Measurements from ENCODE around the gene AGAP2. TPM values are rescaled to one million over a fixed set of nuclear protein-coding genes. Genes with fewer than 3 reads are reported as not detected.

Gene AGAP2
- total and polyA plus RNA-seq, 2 of the 13 experiments (the other 11 are each of a cell fraction or from before 2014, with no cell fraction given), result 0.38 to 0.45 TPM

DNA sequence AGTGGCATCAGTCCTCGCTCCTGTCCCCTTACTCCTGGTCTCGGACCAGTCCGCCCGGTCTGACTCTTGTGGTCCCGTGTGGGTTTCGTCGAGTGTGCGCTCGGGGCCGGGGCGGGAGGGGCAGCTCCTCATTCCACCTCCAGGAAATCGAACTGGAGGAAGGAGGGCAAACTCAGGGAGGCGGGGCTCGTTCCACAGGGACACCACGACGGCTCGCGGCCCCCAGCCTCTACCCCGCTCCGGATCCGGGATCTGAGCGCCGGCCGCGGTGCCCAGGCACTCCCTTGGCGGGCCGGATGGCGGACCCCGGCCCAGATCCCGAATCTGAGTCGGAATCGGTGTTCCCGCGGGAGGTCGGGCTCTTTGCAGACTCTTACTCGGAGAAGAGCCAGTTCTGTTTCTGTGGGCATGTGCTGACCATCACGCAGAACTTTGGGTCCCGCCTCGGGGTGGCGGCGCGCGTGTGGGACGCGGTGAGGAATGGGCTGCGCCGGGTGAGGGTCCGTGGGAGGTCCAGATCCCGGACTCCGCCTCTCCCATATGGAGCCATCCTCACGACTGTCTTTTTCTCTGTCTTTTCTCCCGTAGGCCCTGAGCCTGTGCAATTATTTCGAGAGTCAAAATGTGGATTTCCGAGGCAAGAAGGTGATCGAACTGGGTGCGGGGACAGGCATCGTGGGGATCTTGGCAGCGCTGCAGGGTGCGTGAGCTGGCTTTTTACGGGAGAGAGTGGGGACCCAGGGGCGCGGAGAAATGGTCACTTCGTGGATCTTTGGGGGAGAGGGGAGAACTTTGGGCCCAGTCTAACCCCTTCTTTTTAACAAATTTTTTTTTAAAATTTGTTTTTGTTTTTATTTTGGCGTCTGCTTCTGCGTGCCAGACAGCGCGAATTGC, 34.1 kb upstream of the AGAP2 start, which contains the start of gene EEF1AKMT3 (continued):
- TF ChIP-seq ZNF20 (CRISPR knock-in tag; IDR thresholded peaks at IDR 0.05) (0 out of 2 replicates have a peak, but pooled peaks have one; percentile 25), GLI4 (CRISPR knock-in tag; IDR thresholded peaks at IDR 0.05; ENCODE audit: borderline replicate concordance) (peak; percentile 55; the same call in 1 of the 2 replicates), YEATS4 (CRISPR knock-in tag; IDR thresholded peaks at IDR 0.05; ENCODE audit: borderline replicate concordance) (peak; percentile 61), TCF12 (IDR thresholded peaks at IDR 0.05) (no peak), TCF12 (CRISPR knock-in tag; IDR thresholded peaks at IDR 0.05) (0 out of 2 replicates have a peak, but pooled peaks have one; percentile 24), KDM5B (CRISPR knock-in tag; IDR thresholded peaks at IDR 0.05; ENCODE audit: borderline replicate concordance) (peak; percentile 51), ZNF317 (CRISPR knock-in tag; IDR thresholded peaks at IDR 0.05) (peak; percentile 50; the same call in 1 of the 2 replicates), NFKB2 (CRISPR knock-in tag; IDR thresholded peaks at IDR 0.05; ENCODE audit: borderline replicate concordance) (peak; percentile 68; the same call in 1 of the 2 replicates), FOXA1 (IDR thresholded peaks at IDR 0.05) (no peak), FOXA1 (CRISPR knock-in tag; IDR thresholded peaks at IDR 0.05) (no peak), ZNF224 (CRISPR knock-in tag; IDR thresholded peaks at IDR 0.05) (peak; percentile 1; the same call in 1 of the 2 replicates), FOXP4 (CRISPR knock-in tag; IDR thresholded peaks at IDR 0.05) (0 out of 2 replicates have a peak, but pooled peaks have one; percentile 13)
- TF ChIP-seq, protein P1, sequence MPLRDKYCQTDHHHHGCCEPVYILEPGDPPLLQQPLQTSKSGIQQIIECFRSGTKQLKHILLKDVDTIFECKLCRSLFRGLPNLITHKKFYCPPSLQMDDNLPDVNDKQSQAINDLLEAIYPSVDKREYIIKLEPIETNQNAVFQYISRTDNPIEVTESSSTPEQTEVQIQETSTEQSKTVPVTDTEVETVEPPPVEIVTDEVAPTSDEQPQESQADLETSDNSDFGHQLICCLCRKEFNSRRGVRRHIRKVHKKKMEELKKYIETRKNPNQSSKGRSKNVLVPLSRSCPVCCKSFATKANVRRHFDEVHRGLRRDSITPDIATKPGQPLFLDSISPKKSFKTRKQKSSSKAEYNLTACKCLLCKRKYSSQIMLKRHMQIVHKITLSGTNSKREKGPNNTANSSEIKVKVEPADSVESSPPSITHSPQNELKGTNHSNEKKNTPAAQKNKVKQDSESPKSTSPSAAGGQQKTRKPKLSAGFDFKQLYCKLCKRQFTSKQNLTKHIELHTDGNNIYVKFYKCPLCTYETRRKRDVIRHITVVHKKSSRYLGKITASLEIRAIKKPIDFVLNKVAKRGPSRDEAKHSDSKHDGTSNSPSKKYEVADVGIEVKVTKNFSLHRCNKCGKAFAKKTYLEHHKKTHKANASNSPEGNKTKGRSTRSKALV (CRISPR knock-in tag; IDR thresholded peaks at IDR 0.05), result peak; percentile 25; the same call in 1 of the 2 replicates
- TF ChIP-seq, protein P2, sequence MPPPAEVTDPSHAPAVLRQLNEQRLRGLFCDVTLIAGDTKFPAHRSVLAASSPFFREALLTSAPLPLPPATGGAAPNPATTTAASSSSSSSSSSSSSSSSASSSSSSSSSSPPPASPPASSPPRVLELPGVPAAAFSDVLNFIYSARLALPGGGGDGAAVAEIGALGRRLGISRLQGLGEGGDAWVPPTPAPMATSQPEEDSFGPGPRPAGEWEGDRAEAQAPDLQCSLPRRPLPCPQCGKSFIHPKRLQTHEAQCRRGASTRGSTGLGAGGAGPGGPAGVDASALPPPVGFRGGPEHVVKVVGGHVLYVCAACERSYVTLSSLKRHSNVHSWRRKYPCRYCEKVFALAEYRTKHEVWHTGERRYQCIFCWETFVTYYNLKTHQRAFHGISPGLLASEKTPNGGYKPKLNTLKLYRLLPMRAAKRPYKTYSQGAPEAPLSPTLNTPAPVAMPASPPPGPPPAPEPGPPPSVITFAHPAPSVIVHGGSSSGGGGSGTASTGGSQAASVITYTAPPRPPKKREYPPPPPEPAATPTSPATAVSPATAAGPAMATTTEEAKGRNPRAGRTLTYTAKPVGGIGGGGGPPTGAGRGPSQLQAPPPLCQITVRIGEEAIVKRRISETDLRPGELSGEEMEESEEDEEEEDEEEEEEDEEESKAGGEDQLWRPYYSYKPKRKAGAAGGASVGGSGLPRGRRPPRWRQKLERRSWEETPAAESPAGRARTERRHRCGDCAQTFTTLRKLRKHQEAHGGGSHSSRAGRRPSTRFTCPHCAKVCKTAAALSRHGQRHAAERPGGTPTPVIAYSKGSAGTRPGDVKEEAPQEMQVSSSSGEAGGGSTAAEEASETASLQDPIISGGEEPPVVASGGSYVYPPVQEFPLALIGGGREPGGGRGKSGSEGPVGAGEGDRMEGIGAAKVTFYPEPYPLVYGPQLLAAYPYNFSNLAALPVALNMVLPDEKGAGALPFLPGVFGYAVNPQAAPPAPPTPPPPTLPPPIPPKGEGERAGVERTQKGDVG (CRISPR knock-in tag; IDR thresholded peaks at IDR 0.05; ENCODE audit: borderline replicate concordance), result 0 out of 2 replicates have a peak, but pooled peaks have one; percentile 10
- TF ChIP-seq, protein P3, sequence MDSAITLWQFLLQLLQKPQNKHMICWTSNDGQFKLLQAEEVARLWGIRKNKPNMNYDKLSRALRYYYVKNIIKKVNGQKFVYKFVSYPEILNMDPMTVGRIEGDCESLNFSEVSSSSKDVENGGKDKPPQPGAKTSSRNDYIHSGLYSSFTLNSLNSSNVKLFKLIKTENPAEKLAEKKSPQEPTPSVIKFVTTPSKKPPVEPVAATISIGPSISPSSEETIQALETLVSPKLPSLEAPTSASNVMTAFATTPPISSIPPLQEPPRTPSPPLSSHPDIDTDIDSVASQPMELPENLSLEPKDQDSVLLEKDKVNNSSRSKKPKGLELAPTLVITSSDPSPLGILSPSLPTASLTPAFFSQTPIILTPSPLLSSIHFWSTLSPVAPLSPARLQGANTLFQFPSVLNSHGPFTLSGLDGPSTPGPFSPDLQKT (CRISPR knock-in tag; IDR thresholded peaks at IDR 0.05; ENCODE audit: borderline replicate concordance), result peak; percentile 25; the same call in 1 of the 2 replicates
- TF ChIP-seq, protein P4, sequence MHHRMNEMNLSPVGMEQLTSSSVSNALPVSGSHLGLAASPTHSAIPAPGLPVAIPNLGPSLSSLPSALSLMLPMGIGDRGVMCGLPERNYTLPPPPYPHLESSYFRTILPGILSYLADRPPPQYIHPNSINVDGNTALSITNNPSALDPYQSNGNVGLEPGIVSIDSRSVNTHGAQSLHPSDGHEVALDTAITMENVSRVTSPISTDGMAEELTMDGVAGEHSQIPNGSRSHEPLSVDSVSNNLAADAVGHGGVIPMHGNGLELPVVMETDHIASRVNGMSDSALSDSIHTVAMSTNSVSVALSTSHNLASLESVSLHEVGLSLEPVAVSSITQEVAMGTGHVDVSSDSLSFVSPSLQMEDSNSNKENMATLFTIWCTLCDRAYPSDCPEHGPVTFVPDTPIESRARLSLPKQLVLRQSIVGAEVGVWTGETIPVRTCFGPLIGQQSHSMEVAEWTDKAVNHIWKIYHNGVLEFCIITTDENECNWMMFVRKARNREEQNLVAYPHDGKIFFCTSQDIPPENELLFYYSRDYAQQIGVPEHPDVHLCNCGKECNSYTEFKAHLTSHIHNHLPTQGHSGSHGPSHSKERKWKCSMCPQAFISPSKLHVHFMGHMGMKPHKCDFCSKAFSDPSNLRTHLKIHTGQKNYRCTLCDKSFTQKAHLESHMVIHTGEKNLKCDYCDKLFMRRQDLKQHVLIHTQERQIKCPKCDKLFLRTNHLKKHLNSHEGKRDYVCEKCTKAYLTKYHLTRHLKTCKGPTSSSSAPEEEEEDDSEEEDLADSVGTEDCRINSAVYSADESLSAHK (CRISPR knock-in tag; IDR thresholded peaks at IDR 0.05; ENCODE audit: borderline replicate concordance), result no peak
